ENCODE results near the gene ARHGEF19.

The ARHGEF19 gene

GRCh38 chr1:16199700-16200099 is 12.8 kb downstream of the ARHGEF19 start (continued):
- TF ChIP-seq CREB5 (CRISPR knock-in tag; IDR thresholded peaks at IDR 0.05; ENCODE audit: low read depth) (no peak), SNAI2 (CRISPR knock-in tag; IDR thresholded peaks at IDR 0.05) (no peak), TOX (CRISPR knock-in tag; IDR thresholded peaks at IDR 0.05; ENCODE audit: borderline replicate concordance) (no peak), TCF4 (CRISPR knock-in tag; IDR thresholded peaks at IDR 0.05; ENCODE audit: borderline replicate concordance) (no peak), ZC3H10 (CRISPR knock-in tag; IDR thresholded peaks at IDR 0.05) (no peak), GLIS3 (CRISPR knock-in tag; IDR thresholded peaks at IDR 0.05) (no peak), RARB (CRISPR knock-in tag; IDR thresholded peaks at IDR 0.05) (no peak), ZFP3 (CRISPR knock-in tag; IDR thresholded peaks at IDR 0.05) (no peak)

- no peak for TF ChIP-seq ARNTL (CRISPR knock-in tag; IDR thresholded peaks at IDR 0.05; ENCODE audit: borderline replicate concordance, low read depth)
- no peak for TF ChIP-seq PATZ1 (CRISPR knock-in tag; IDR thresholded peaks at IDR 0.05; ENCODE audit: borderline replicate concordance)
- no peak for TF ChIP-seq POU6F1 (CRISPR knock-in tag; IDR thresholded peaks at IDR 0.05; ENCODE audit: borderline replicate concordance, low read depth)
- no peak for TF ChIP-seq TOX (CRISPR knock-in tag; IDR thresholded peaks at IDR 0.05; ENCODE audit: borderline replicate concordance)
- no peak for TF ChIP-seq OSR1 (CRISPR knock-in tag; IDR thresholded peaks at IDR 0.05)
- no peak for TF ChIP-seq ESRRG (CRISPR knock-in tag; IDR thresholded peaks at IDR 0.05)
- TF ChIP-seq ZFP3 (CRISPR knock-in tag; IDR thresholded peaks at IDR 0.05): no peak
- no peak for TF ChIP-seq BACH2 (CRISPR knock-in tag; IDR thresholded peaks at IDR 0.05; ENCODE audit: borderline replicate concordance)
- no peak for TF ChIP-seq CSDC2 (CRISPR knock-in tag; IDR thresholded peaks at IDR 0.05)
- no peak for TF ChIP-seq CSRNP3 (CRISPR knock-in tag; IDR thresholded peaks at IDR 0.05)
- no peak for TF ChIP-seq ZC3H10 (CRISPR knock-in tag; IDR thresholded peaks at IDR 0.05)
- no peak for ATAC-seq
Measured at GRCh38 chr1:16199157-16199501, 13.3 kb downstream of the ARHGEF19 start.

- no peak for ATAC-seq
- TF ChIP-seq SNAI2 (CRISPR knock-in tag; IDR thresholded peaks at IDR 0.05) (no peak), ZNF565 (CRISPR knock-in tag; conservative IDR thresholded peaks at IDR 0.05; ENCODE audit: low read depth) (no peak), OSR1 (CRISPR knock-in tag; IDR thresholded peaks at IDR 0.05) (no peak), PPARA (CRISPR knock-in tag; IDR thresholded peaks at IDR 0.05; ENCODE audit: borderline replicate concordance) (no peak), ESRRG (CRISPR knock-in tag; IDR thresholded peaks at IDR 0.05) (no peak), CSRNP3 (CRISPR knock-in tag; IDR thresholded peaks at IDR 0.05) (no peak), TOX (CRISPR knock-in tag; IDR thresholded peaks at IDR 0.05; ENCODE audit: borderline replicate concordance) (no peak), BACH2 (CRISPR knock-in tag; IDR thresholded peaks at IDR 0.05; ENCODE audit: borderline replicate concordance) (no peak), CSDC2 (CRISPR knock-in tag; IDR thresholded peaks at IDR 0.05) (no peak), PATZ1 (CRISPR knock-in tag; IDR thresholded peaks at IDR 0.05; ENCODE audit: borderline replicate concordance) (no peak), GLIS3 (CRISPR knock-in tag; IDR thresholded peaks at IDR 0.05) (no peak), ZFP3 (CRISPR knock-in tag; IDR thresholded peaks at IDR 0.05) (no peak), POU6F1 (CRISPR knock-in tag; IDR thresholded peaks at IDR 0.05; ENCODE audit: borderline replicate concordance, low read depth) (no peak), TCF4 (CRISPR knock-in tag; IDR thresholded peaks at IDR 0.05; ENCODE audit: borderline replicate concordance) (no peak), ARNTL (CRISPR knock-in tag; IDR thresholded peaks at IDR 0.05; ENCODE audit: borderline replicate concordance, low read depth) (no peak), ZC3H10 (CRISPR knock-in tag; IDR thresholded peaks at IDR 0.05) (no peak), ZFP30 (CRISPR knock-in tag; IDR thresholded peaks at IDR 0.05) (no peak)
Measured at GRCh38 chr1:16198444-16199156, 13.9 kb downstream of the ARHGEF19 start.
